ENCODE measurements around the gene PURB. TPM values are rescaled to one million over a fixed set of nuclear protein-coding genes. Genes with fewer than 3 reads are reported as not detected.
"Not testable (repeated sequence)": the region's sequence is repeated elsewhere in the genome, so short reads cannot be mapped to it uniquely, and the experiment has no call there.

PURB gene
- total RNA-seq, 1 donor from 2014 or later, result 19.8 TPM

- no peak for DNase-seq (ENCODE audit: low read depth, low spot score)
Observed at GRCh38 chr7:44853391-44853790, 31.9 kb downstream of the PURB start.

- DNase-seq (ENCODE audit: low read depth, low spot score), result no peak
Observed at GRCh38 chr7:44852590-44852989, 32.7 kb downstream of the PURB start.

GRCh38 chr7:44849885-44850544 lies 35.3 kb downstream of the PURB start:
- no peak for DNase-seq (ENCODE audit: low read depth, low spot score)

GRCh38 chr7:44849259-44849884 lies 36.0 kb downstream of the PURB start:
- DNase-seq (ENCODE audit: low read depth, low spot score), result no peak

- peak; percentile 99 for DNase-seq (ENCODE audit: low read depth, low spot score)
Observed at GRCh38 chr7:44847920-44848634, 37.3 kb downstream of the PURB start, which contains the start of gene H2AZ2. H2AZ2 (minus strand) TSS chr7:44848087; CDS start chr7:44847971, 116 bp downstream.

GRCh38 chr7:44847509-44847919 lies 37.8 kb downstream of the PURB start:
- peak; percentile 57 for DNase-seq (ENCODE audit: low read depth, low spot score)

- no peak for DNase-seq (ENCODE audit: low read depth, low spot score)
Observed at GRCh38 chr7:44846816-44847508, 38.4 kb downstream of the PURB start.

- DNase-seq (ENCODE audit: low read depth, low spot score), result not testable (repeated sequence)
Observed at GRCh38 chr7:44846390-44846789, 38.9 kb downstream of the PURB start.

- no peak for DNase-seq (ENCODE audit: low read depth, low spot score)
Observed at GRCh38 chr7:44845451-44845850, 39.9 kb downstream of the PURB start.

GRCh38 chr7:44843440-44843839 lies 41.9 kb downstream of the PURB start:
- not testable (repeated sequence) for DNase-seq (ENCODE audit: low read depth, low spot score)

- not testable (repeated sequence) for DNase-seq (ENCODE audit: low read depth, low spot score)
Observed at GRCh38 chr7:44842675-44843074, 42.7 kb downstream of the PURB start.

GRCh38 chr7:44838751-44839150 lies 46.6 kb downstream of the PURB start:
- DNase-seq (ENCODE audit: low read depth, low spot score), result no peak

- DNase-seq (ENCODE audit: low read depth, low spot score), result no peak
Observed at GRCh38 chr7:44827567-44827966, 57.8 kb downstream of the PURB start.

Other genes with a start within 250 kb of the PURB start
- 10.3 and 10.9 TPM in 2 replicates for gene ZMIZ2, start 136.7 kb downstream of the PURB start, total RNA-seq
- gene PPIA, start 88.8 kb downstream of the PURB start, total RNA-seq, result 2,525 and 2,554 TPM in 2 replicates
- gene H2AZ2, start 37.4 kb downstream of the PURB start, total RNA-seq, result 234 and 260 TPM in 2 replicates
- gene MYO1G, start 93.5 kb upstream of the PURB start, total RNA-seq, result 0.11 and 0.13 TPM in 2 replicates
- gene CCM2, start 114.7 kb upstream of the PURB start, total RNA-seq, result 74.8 and 81.1 TPM in 2 replicates
- gene NACAD, start 203.4 kb upstream of the PURB start, total RNA-seq, result 0.59 and 0.85 TPM in 2 replicates
- 79.0 and 88.3 TPM in 2 replicates for gene TBRG4, start 226.2 kb upstream of the PURB start, total RNA-seq

All from pulmonary artery endothelial cell (primary cell).